Measurements from ENCODE around the gene SH3RF3. TPM values are rescaled to one million over a fixed set of nuclear protein-coding genes. Genes with fewer than 3 reads are reported as not detected.

Gene SH3RF3
- total RNA-seq, 2 donors from 2014 or later = 37.4 to 61.7 TPM

- no peak overlapping the region for H3K27ac ChIP-seq
- no peak for TF ChIP-seq CTCF (IDR thresholded peaks at IDR 0.05)
- H3K4me1 ChIP-seq (ENCODE audit: control insufficient read depth in 1 of 2, low read depth in 2 of 2) = peaks cover 11 to 62% of the 10 kb centered on the region in 2 donors
- H3K9me3 ChIP-seq = no peaks in the 10 kb centered on the region
- H3K27me3 ChIP-seq (replicated peaks; ENCODE audit: insufficient read depth) = no peaks in the 10 kb centered on the region
- H3K36me3 ChIP-seq = no peaks in the 10 kb centered on the region
- no peak for DNase-seq (ENCODE audit: low spot score)
- H3K4me3 ChIP-seq = no peak overlapping the region
- no peak for ATAC-seq (ENCODE audit: insufficient number of reproducible peaks, low FRiP score, low read depth)
Observed at GRCh38 chr2:109472974-109473373, 344.0 kb downstream of the SH3RF3 start.

GRCh38 chr2:109473616-109474318 is 344.8 kb downstream of the SH3RF3 start:
- no peaks in the 10 kb centered on the region for H3K9me3 ChIP-seq
- H3K27me3 ChIP-seq (replicated peaks; ENCODE audit: insufficient read depth) = no peaks in the 10 kb centered on the region
- ATAC-seq (ENCODE audit: insufficient number of reproducible peaks, low FRiP score, low read depth) (no peak), DNase-seq (ENCODE audit: low spot score) (no peak)
- H3K4me3 ChIP-seq = no peak overlapping the region
- H3K36me3 ChIP-seq = no peaks in the 10 kb centered on the region
- H3K27ac ChIP-seq = no peak overlapping the region
- no peak for TF ChIP-seq CTCF (IDR thresholded peaks at IDR 0.05)
- H3K4me1 ChIP-seq (ENCODE audit: control insufficient read depth in 1 of 2, low read depth in 2 of 2) = peaks cover 11 to 62% of the 10 kb centered on the region in 2 donors

- H3K27me3 ChIP-seq (replicated peaks; ENCODE audit: insufficient read depth) = no peaks in the 10 kb centered on the region
- H3K4me1 ChIP-seq (ENCODE audit: control insufficient read depth in 1 of 2, low read depth in 2 of 2) = peaks cover 11 to 62% of the 10 kb centered on the region in 2 donors
- no peak overlapping the region for H3K4me3 ChIP-seq
- H3K27ac ChIP-seq = no peak overlapping the region
- ATAC-seq (ENCODE audit: insufficient number of reproducible peaks, low FRiP score, low read depth) (no peak), DNase-seq (ENCODE audit: low spot score) (no peak)
- no peaks in the 10 kb centered on the region for H3K36me3 ChIP-seq
- H3K9me3 ChIP-seq = no peaks in the 10 kb centered on the region
- TF ChIP-seq CTCF (IDR thresholded peaks at IDR 0.05) = no peak
Observed at GRCh38 chr2:109474319-109474825, 345.4 kb downstream of the SH3RF3 start.

GRCh38 chr2:109475531-109476210 is 346.7 kb downstream of the SH3RF3 start:
- H3K27ac ChIP-seq = peak overlapping the region; percentile 14 to 18
- H3K4me3 ChIP-seq = no peak overlapping the region
- H3K27me3 ChIP-seq (replicated peaks; ENCODE audit: insufficient read depth) = no peaks in the 10 kb centered on the region
- no peaks in the 10 kb centered on the region for H3K36me3 ChIP-seq
- H3K9me3 ChIP-seq = no peaks in the 10 kb centered on the region
- peaks cover 9 to 63% of the 10 kb centered on the region in 2 donors for H3K4me1 ChIP-seq (ENCODE audit: control insufficient read depth in 1 of 2, low read depth in 2 of 2)
- peak; percentile 65 for ATAC-seq (ENCODE audit: insufficient number of reproducible peaks, low FRiP score, low read depth)
- no peak for TF ChIP-seq CTCF (IDR thresholded peaks at IDR 0.05)
- DNase-seq (ENCODE audit: low spot score) = no peak

- no peak for ATAC-seq (ENCODE audit: insufficient number of reproducible peaks, low FRiP score, low read depth)
- no peaks in the 10 kb centered on the region for H3K27me3 ChIP-seq (replicated peaks; ENCODE audit: insufficient read depth)
- H3K4me3 ChIP-seq = no peak overlapping the region
- H3K9me3 ChIP-seq = no peaks in the 10 kb centered on the region
- TF ChIP-seq CTCF (IDR thresholded peaks at IDR 0.05) = no peak
- no peaks in the 10 kb centered on the region for H3K36me3 ChIP-seq
- peaks cover 18 to 68% of the 10 kb centered on the region in 2 donors for H3K4me1 ChIP-seq (ENCODE audit: control insufficient read depth in 1 of 2, low read depth in 2 of 2)
- no peak for DNase-seq (ENCODE audit: low spot score)
- H3K27ac ChIP-seq = no peak overlapping the region
Observed at GRCh38 chr2:109476641-109477441, 347.8 kb downstream of the SH3RF3 start.

All from thoracic aorta (tissue), 2 donors.